Testis (tissue), 2 donors: ENCODE data around the gene PCDHGA1.

ENCODE experiments used
- POLR2A ChIP-seq: fragments of 450-650 bp; IDR thresholded peaks from one replicate; pipeline ENCODE4 v1.6.1; 2017; ENCODE audit warnings: antibody characterized with exemption, mild to moderate bottlenecking, moderate library complexity
- TF ChIP-seq, protein P1 (sequence below), 3 experiments: fragments of 450-650 bp in 2 of 3; fragments of 200-600 bp in 1 of 3; sonication (generic) in 1 of 3; IDR thresholded peaks; one replicate each; pipeline ENCODE4 v1.5.1; 2016 to 2019; ENCODE audit warnings: antibody characterized with exemption in 3 of 3, mild to moderate bottlenecking in 2 of 3, moderate library complexity in 1 of 3

DNA sequence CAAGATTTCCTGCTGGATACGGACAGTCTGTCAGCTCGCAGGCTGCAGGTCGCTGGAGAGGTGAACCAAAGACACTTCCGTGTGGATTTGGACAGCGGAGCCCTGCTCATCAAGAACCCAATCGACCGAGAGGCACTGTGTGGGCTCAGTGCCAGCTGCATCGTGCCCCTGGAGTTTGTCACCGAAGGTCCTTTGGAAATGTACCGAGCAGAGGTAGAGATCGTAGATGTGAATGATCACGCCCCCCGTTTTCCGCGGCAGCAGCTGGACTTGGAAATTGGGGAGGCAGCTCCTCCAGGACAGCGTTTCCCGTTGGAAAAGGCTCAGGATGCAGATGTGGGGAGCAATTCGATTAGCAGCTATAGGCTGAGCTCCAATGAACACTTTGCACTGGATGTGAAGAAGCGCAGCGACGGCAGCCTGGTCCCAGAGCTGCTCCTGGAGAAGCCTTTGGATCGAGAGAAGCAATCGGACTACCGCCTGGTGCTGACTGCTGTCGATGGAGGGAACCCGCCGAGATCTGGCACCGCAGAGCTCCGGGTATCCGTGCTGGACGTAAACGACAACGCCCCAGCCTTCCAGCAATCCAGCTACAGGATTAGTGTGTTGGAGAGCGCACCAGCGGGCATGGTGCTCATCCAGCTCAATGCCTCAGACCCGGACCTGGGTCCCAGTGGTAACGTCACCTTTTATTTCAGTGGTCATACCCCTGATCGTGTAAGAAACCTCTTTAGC is 155.2 kb downstream of the PCDHGA1 start:
- TF ChIP-seq POLR2A = no peak
- TF ChIP-seq, protein P1, sequence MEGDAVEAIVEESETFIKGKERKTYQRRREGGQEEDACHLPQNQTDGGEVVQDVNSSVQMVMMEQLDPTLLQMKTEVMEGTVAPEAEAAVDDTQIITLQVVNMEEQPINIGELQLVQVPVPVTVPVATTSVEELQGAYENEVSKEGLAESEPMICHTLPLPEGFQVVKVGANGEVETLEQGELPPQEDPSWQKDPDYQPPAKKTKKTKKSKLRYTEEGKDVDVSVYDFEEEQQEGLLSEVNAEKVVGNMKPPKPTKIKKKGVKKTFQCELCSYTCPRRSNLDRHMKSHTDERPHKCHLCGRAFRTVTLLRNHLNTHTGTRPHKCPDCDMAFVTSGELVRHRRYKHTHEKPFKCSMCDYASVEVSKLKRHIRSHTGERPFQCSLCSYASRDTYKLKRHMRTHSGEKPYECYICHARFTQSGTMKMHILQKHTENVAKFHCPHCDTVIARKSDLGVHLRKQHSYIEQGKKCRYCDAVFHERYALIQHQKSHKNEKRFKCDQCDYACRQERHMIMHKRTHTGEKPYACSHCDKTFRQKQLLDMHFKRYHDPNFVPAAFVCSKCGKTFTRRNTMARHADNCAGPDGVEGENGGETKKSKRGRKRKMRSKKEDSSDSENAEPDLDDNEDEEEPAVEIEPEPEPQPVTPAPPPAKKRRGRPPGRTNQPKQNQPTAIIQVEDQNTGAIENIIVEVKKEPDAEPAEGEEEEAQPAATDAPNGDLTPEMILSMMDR (IDR thresholded peaks at IDR 0.05) = no peak
